Measurements from ENCODE around the gene EHMT1. TPM values are rescaled to one million over a fixed set of nuclear protein-coding genes. Genes with fewer than 3 reads are reported as not detected.

EHMT1 gene
- total and polyA plus RNA-seq, 2 of the 13 experiments (the other 11 are each of a cell fraction or from before 2014, with no cell fraction given): 23.0 to 27.1 TPM

GRCh38 chr9:137690930-137691645, 72.3 kb downstream of the EHMT1 start:
- Histone ChIP-seq H3K9ac (ENCODE audit: insufficient read depth, low read depth, low read length) (no peak overlapping the region), H3K9me3 (ENCODE audit: low read length) (no peaks in the 10 kb centered on the region), H3K4me2 (ENCODE audit: low read depth, low read length) (no peak overlapping the region), H2AFZ (ENCODE audit: low read length) (no peak overlapping the region), H3K4me3 (replicated peaks in 1 of 3; ENCODE audit: insufficient read depth in 1 of 3, low read depth in 2 of 3, low read length in 3 of 3) (no peak overlapping the region), H3K27me3 (ENCODE audit: control insufficient read depth in 1 of 2, insufficient read depth in 2 of 2, low read length in 2 of 2) (no peaks in the 10 kb centered on the region), H3K4me1 (ENCODE audit: insufficient read depth, low read length) (peaks cover 53% of the 10 kb centered on the region), H4K20me1 (ENCODE audit: insufficient read depth, low read length) (peaks cover 29% of the 10 kb centered on the region), H3K27ac (ENCODE audit: extremely low read length, insufficient read depth, low read length) (no peak overlapping the region), H3K36me3 (replicated peaks in 1 of 2; ENCODE audit: control insufficient read depth in 1 of 2, insufficient read depth in 2 of 2, low read length in 2 of 2) (no peaks in the 10 kb centered on the region), H3K79me2 (ENCODE audit: insufficient read depth, low read length) (peaks cover 66% of the 10 kb centered on the region)
- 95% methylated on average over 6 of the region's 6 CpGs for WGBS (ENCODE audit: low lambda C conversion rate)
- FAIRE-seq (no peak), ATAC-seq (no peak), DNase-seq (ENCODE audit: low spot score) (no peak)
- BruUV-seq (replicated peaks): no TSS peak
- in situ Hi-C loops (cut with HindIII; ENCODE audit: extremely low pct_ligation_motif_present, low pct_unique_long_range_greater_than_20kb) (no loop called here), intact Hi-C loops (cut with micrococcal nuclease; ENCODE audit: unreplicated experiment) (no loop called here)
- ChIA-PET POLR2A (no interaction called here), CTCF (ENCODE audit: low intra/inter-chr PET ratio, low total read pairs) (no interaction called here)
- no peak for TF ChIP-seq KDM5A (IDR thresholded peaks at IDR 0.05; ENCODE audit: borderline replicate concordance, low read length)
- no peak for TF ChIP-seq ZNF234 (CRISPR knock-in tag; conservative IDR thresholded peaks at IDR 0.05)
- no peak for TF ChIP-seq ZFP36 (IDR thresholded peaks at IDR 0.05; ENCODE audit: borderline replicate concordance, low read depth, low read length, partially characterized antibody)
- no peak for TF ChIP-seq NBN (conservative IDR thresholded peaks at IDR 0.05)
- no peak for TF ChIP-seq IRX3 (CRISPR knock-in tag; IDR thresholded peaks at IDR 0.05; ENCODE audit: borderline replicate concordance, low read depth)
- no peak for TF ChIP-seq ZNF629 (CRISPR knock-in tag; conservative IDR thresholded peaks at IDR 0.05)
- no peak for TF ChIP-seq ZNF468 (CRISPR knock-in tag; IDR thresholded peaks at IDR 0.05)
- TF ChIP-seq, protein P1, sequence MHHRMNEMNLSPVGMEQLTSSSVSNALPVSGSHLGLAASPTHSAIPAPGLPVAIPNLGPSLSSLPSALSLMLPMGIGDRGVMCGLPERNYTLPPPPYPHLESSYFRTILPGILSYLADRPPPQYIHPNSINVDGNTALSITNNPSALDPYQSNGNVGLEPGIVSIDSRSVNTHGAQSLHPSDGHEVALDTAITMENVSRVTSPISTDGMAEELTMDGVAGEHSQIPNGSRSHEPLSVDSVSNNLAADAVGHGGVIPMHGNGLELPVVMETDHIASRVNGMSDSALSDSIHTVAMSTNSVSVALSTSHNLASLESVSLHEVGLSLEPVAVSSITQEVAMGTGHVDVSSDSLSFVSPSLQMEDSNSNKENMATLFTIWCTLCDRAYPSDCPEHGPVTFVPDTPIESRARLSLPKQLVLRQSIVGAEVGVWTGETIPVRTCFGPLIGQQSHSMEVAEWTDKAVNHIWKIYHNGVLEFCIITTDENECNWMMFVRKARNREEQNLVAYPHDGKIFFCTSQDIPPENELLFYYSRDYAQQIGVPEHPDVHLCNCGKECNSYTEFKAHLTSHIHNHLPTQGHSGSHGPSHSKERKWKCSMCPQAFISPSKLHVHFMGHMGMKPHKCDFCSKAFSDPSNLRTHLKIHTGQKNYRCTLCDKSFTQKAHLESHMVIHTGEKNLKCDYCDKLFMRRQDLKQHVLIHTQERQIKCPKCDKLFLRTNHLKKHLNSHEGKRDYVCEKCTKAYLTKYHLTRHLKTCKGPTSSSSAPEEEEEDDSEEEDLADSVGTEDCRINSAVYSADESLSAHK (CRISPR knock-in tag; IDR thresholded peaks at IDR 0.05; ENCODE audit: borderline replicate concordance): no peak
- no peak for TF ChIP-seq CHD4 (IDR thresholded peaks at IDR 0.05; ENCODE audit: borderline replicate concordance, low read length)
- no peak for TF ChIP-seq ZNF362 (CRISPR knock-in tag; IDR thresholded peaks at IDR 0.05; ENCODE audit: borderline replicate concordance)
- TF ChIP-seq HES4 (CRISPR knock-in tag; IDR thresholded peaks at IDR 0.05; ENCODE audit: borderline replicate concordance): no peak
- no peak for TF ChIP-seq SMAD3 (CRISPR knock-in tag; IDR thresholded peaks at IDR 0.05)
- no peak for TF ChIP-seq NCOA2 (CRISPR knock-in tag; IDR thresholded peaks at IDR 0.05)
- TF ChIP-seq ZNF775 (CRISPR knock-in tag; IDR thresholded peaks at IDR 0.05; ENCODE audit: borderline replicate concordance): no peak
- TF ChIP-seq BCL3 (CRISPR knock-in tag; IDR thresholded peaks at IDR 0.05): no peak

Data from HepG2 (cell line).